ENCODE data around the gene SIPA1. TPM values are rescaled to one million over a fixed set of nuclear protein-coding genes. Genes with fewer than 3 reads are reported as not detected.

Gene SIPA1
- total and polyA plus RNA-seq, 2 of the 8 experiments (the other 6 are each of a cell fraction or from before 2014, with no cell fraction given), result 35.3 to 72.2 TPM

DNA sequence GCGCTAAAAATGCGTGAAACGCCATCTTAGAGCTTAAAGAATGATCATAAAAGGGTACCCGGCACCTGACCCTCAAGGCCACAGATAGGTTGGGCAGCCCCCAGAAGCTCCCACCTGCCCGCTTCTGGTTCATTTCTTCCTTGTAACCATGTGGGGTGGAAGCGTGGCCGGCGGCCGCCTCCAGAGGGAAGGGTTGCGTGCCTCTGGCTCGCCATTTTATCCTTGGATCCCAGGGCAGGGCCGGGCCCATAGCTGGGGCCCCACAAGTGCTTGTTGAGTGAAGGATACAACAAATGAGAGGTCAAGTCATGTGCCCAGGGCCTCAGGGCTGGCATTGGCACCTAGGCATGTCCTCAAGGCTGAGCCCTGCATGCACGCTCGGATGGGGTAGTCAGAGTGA lies 16.4 kb upstream of the SIPA1 start (continued):
- TF ChIP-seq, protein P1, sequence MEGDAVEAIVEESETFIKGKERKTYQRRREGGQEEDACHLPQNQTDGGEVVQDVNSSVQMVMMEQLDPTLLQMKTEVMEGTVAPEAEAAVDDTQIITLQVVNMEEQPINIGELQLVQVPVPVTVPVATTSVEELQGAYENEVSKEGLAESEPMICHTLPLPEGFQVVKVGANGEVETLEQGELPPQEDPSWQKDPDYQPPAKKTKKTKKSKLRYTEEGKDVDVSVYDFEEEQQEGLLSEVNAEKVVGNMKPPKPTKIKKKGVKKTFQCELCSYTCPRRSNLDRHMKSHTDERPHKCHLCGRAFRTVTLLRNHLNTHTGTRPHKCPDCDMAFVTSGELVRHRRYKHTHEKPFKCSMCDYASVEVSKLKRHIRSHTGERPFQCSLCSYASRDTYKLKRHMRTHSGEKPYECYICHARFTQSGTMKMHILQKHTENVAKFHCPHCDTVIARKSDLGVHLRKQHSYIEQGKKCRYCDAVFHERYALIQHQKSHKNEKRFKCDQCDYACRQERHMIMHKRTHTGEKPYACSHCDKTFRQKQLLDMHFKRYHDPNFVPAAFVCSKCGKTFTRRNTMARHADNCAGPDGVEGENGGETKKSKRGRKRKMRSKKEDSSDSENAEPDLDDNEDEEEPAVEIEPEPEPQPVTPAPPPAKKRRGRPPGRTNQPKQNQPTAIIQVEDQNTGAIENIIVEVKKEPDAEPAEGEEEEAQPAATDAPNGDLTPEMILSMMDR (IDR thresholded peaks at IDR 0.05; ENCODE audit: control extremely low read depth in 1 of 3, insufficient read depth in 1 of 3, low read depth in 1 of 3, low read length in 3 of 3), result no peak
- no peak for TF ChIP-seq CBX5 (IDR thresholded peaks at IDR 0.05; ENCODE audit: low read depth, low read length)
- no peak for TF ChIP-seq SAP30 (IDR thresholded peaks at IDR 0.05; ENCODE audit: insufficient read depth, insufficient replicate concordance, low read length)
- TF ChIP-seq SIX5 (IDR thresholded peaks at IDR 0.05; ENCODE audit: low read depth, low read length), result no peak

Measured in H1 (cell line).